GM03348 (cell line): Measurements from ENCODE around the gene PITX3.
"Not testable (repeated sequence)": the region's sequence is repeated elsewhere in the genome, so short reads cannot be mapped to it uniquely, and the experiment has no call there.

Source experiments
- DNase-seq: peaks from one replicate; pipeline ENCODE4 v3.0.0; 2012; ENCODE audit warnings: low spot score

The PITX3 gene

GRCh38 chr10:102226542-102226870, 14.8 kb downstream of the PITX3 start:
- DNase-seq: no peak

- peak; percentile 98 for DNase-seq
Observed at GRCh38 chr10:102225646-102226541, 15.4 kb downstream of the PITX3 start, which contains the start of gene ELOVL3. Gene ELOVL3 (plus strand): TSS chr10:102226299. CDS start chr10:102226549, 250 bp downstream.

- no peak for DNase-seq
Observed at GRCh38 chr10:102222797-102223196, 18.5 kb downstream of the PITX3 start.

- DNase-seq: no peak
Observed at GRCh38 chr10:102220612-102221011, 20.7 kb downstream of the PITX3 start.

- no peak for DNase-seq
Observed at GRCh38 chr10:102219370-102219769, 21.9 kb downstream of the PITX3 start.

- DNase-seq: not testable (repeated sequence)
Observed at GRCh38 chr10:102213599-102213998, 27.7 kb downstream of the PITX3 start.

- DNase-seq: no peak
Observed at GRCh38 chr10:102211615-102212299, 29.6 kb downstream of the PITX3 start.

- DNase-seq: no peak
Observed at GRCh38 chr10:102208311-102209035, 32.8 kb downstream of the PITX3 start.

- no peak for DNase-seq
Observed at GRCh38 chr10:102202386-102202785, 38.9 kb downstream of the PITX3 start.

GRCh38 chr10:102200751-102201640, 40.3 kb downstream of the PITX3 start:
- DNase-seq: no peak

- DNase-seq: no peak
Observed at GRCh38 chr10:102198027-102198426, 43.3 kb downstream of the PITX3 start.

- no peak for DNase-seq
Observed at GRCh38 chr10:102196893-102197292, 44.4 kb downstream of the PITX3 start.

- no peak for DNase-seq
Observed at GRCh38 chr10:102195296-102195870, 45.9 kb downstream of the PITX3 start.

- no peak for DNase-seq
Observed at GRCh38 chr10:102191956-102192355, 49.4 kb downstream of the PITX3 start.

GRCh38 chr10:102188941-102189898, 52.1 kb downstream of the PITX3 start:
- not testable (repeated sequence) for DNase-seq

GRCh38 chr10:102188298-102188940, 52.9 kb downstream of the PITX3 start:
- no peak for DNase-seq

- DNase-seq: peak; percentile 17
Observed at GRCh38 chr10:102185811-102186527, 55.3 kb downstream of the PITX3 start.

GRCh38 chr10:102185272-102185671, 56.0 kb downstream of the PITX3 start:
- no peak for DNase-seq

- no peak for DNase-seq
Observed at GRCh38 chr10:102184606-102185005, 56.7 kb downstream of the PITX3 start.
